AG04449 (cell line): ENCODE data around the gene PDE2A.

ENCODE experiments used
- CTCF ChIA-PET: fragments of 350-600 bp; formaldehyde crosslinking; extraction: SDS; loops from one replicate; lab custom pipeline; 2021; ENCODE audit warnings: antibody characterized with exemption; lab: Yijun Ruan, JAX
- POLR2A ChIA-PET: fragments of 400-600, 350-600 bp; formaldehyde crosslinking; extraction: SDS; loops from one replicate; lab custom pipeline; 2020; ENCODE audit warnings: antibody characterized with exemption, inconsistent platforms; lab: Yijun Ruan, JAX
- DNase-seq: peaks from one replicate; pipeline ENCODE4 v3.0.0-alpha.2; 2010; ENCODE audit warnings: low read depth, low spot score
- H3K4me3 ChIP-seq: 2 replicates; pipeline ENCODE4 v1.5.1; 2011; ENCODE audit warnings: low read depth, mild to moderate bottlenecking, control low read depth, low read length
- TF ChIP-seq, protein P1 (sequence below): IDR thresholded peaks from one replicate; pipeline ENCODE4 v1.5.1; 2011; ENCODE audit warnings: mild to moderate bottlenecking, moderate library complexity, low read length, control low read depth, inconsistent platforms; ENCODE audit not compliant: insufficient read depth; ENCODE audit errors: missing control alignments

PDE2A gene

DNA sequence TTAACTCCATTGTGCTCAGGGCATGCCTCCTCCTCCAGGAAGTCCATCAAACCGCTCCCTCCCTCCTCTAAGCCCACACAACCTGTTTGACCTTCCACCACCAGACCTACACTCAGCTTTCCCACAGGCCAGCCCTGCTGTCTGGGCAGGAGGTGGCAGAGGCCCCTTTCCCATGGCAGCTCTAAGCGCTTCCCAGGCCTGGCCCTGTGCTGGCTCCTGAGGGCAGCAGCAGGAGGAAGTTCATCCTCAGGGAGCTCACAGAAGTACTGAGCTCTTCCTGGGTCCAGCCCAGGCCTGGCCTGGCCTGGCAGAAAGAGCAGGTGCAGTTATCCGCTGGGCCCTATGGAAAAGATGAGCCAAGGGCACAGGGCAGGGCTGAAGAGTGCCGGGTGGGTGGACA lies 46.6 kb upstream of the PDE2A start:
- CTCF ChIA-PET, result interaction anchor here (1.2 to 15.0 kb wide), 6 partner anchors 21 to 569 kb away, joined by 3 to 207 read pairs (median 4); partner anchors contain the start of genes ATG16L2 and STARD10
- TF ChIP-seq, protein P1, sequence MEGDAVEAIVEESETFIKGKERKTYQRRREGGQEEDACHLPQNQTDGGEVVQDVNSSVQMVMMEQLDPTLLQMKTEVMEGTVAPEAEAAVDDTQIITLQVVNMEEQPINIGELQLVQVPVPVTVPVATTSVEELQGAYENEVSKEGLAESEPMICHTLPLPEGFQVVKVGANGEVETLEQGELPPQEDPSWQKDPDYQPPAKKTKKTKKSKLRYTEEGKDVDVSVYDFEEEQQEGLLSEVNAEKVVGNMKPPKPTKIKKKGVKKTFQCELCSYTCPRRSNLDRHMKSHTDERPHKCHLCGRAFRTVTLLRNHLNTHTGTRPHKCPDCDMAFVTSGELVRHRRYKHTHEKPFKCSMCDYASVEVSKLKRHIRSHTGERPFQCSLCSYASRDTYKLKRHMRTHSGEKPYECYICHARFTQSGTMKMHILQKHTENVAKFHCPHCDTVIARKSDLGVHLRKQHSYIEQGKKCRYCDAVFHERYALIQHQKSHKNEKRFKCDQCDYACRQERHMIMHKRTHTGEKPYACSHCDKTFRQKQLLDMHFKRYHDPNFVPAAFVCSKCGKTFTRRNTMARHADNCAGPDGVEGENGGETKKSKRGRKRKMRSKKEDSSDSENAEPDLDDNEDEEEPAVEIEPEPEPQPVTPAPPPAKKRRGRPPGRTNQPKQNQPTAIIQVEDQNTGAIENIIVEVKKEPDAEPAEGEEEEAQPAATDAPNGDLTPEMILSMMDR, result no peak
- POLR2A ChIA-PET, result interaction anchor here (1.0 kb wide), 1 partner anchor 99 kb away, joined by 3 read pairs; no protein-coding TSS in a partner anchor
- peak overlapping the region; percentile 77 for H3K4me3 ChIP-seq
- DNase-seq, result no peak

DNA sequence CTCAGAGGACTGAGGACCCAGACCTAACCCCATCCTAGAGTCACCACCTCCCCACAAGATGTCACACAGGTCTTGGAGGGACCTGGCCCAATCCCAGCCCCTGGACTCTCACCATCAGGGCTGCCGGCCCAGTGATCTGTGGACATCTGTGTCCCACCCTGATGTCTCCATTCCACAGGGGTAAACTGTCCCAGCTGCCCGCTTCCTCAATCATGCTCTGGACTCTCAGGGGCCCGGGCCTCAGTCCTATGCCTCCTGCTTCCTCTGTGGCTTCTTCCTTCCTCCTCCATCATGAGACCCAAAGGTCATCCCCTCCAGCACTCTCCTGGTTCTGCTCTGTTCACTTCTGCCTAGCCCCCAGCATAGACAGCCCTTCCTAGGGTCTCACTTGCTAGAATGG lies 45.8 kb upstream of the PDE2A start:
- POLR2A ChIA-PET, result interaction anchor here (0.7 to 1.0 kb wide), 2 partner anchors 94 to 99 kb away, joined by 3 read pairs; partner anchors contain the start of gene ATG16L2
- peak overlapping the region; percentile 77 for H3K4me3 ChIP-seq
- no peak for DNase-seq
- TF ChIP-seq, protein P1, result no peak
- CTCF ChIA-PET, result interaction anchor here (1.0 to 15.0 kb wide), 8 partner anchors 14 to 570 kb away, joined by 3 to 207 read pairs (median 4); partner anchors contain the start of genes ATG16L2 and STARD10

DNA sequence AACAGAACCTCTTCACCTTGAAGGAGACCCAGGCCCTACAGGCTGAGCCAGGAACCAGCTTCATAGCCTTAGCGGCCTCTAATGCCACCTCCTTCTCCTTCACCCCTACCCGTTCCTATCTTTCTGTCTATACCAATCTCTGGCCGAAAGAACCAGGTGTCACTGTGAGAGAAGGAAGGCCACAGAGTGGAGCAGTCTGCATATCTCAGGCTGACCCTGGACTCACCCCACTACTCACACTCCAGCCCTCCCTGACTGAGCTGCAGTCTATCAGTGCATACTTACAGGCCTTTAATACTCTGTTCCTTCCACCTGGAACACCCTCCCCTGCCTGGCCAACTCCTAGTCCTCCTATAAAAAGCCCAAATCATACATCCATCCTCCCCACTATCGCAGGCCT lies 45.3 kb upstream of the PDE2A start:
- peak overlapping the region; percentile 8; the same call in 1 of the 2 replicates for H3K4me3 ChIP-seq
- POLR2A ChIA-PET, result interaction anchor here (0.7 kb wide), 1 partner anchor 95 kb away, joined by 3 read pairs; the partner anchor contains the start of gene ATG16L2
- no peak for DNase-seq
- CTCF ChIA-PET, result interaction anchor here (1.0 to 15.0 kb wide), 4 partner anchors 15 to 112 kb away, joined by 3 to 207 read pairs (median 8); partner anchors contain the start of gene STARD10
- TF ChIP-seq, protein P1, result no peak

DNA sequence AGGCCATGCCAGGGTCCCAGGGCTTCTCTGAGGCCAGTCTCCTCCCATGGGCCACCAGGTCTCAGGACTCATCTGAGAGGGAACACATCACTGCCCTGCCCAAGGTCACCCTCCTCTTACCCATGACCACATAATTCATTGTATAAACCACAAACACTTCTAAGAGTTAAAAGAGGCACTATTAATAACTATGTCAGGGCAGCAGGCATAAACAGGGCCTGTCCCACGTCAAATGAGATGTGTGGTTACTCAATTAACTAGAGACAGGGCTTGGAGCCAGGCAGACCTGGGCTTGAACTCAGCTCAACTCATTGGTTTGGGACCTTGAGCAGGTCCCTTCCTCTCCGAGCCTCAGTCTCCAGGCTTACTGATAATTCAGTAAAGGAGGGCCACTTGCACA lies 44.9 kb upstream of the PDE2A start:
- TF ChIP-seq, protein P1, result no peak
- ChIA-PET POLR2A (interaction anchor here (0.7 kb wide), 1 partner anchor 95 kb away, joined by 3 read pairs; the partner anchor contains the start of gene ATG16L2), CTCF (interaction anchor here (1.0 to 15.0 kb wide), 4 partner anchors 15 to 112 kb away, joined by 3 to 207 read pairs (median 8); partner anchors contain the start of gene STARD10)
- no peak for DNase-seq
- no peak overlapping the region for H3K4me3 ChIP-seq

DNA sequence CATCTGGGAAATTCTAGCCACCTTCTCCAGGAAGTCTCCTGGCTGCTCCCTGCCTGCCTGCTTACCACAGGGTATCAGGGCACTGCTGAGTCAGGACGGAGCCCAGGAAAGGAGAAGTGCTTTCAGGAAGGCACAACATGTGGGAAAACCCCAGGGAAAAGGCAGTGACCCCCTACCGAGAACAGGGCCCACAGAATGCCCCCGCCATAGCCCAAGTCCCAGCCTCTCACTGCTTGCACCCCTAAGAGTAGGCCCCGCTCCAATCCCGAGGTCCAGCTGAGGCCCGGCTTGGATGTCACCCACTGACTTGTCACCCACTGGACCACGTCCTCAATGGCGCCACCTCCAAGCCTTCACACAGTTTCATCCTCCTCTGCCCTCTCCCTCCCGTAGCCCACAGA lies 43.9 kb upstream of the PDE2A start:
- ChIA-PET CTCF (interaction anchor here (0.6 to 2.4 kb wide), 4 partner anchors 23 to 114 kb away, joined by 3 to 10 read pairs (median 6); partner anchors contain the start of gene STARD10), POLR2A (interaction anchor here (0.6 kb wide), 1 partner anchor 15 kb away, joined by 3 read pairs; no protein-coding TSS in a partner anchor)
- H3K4me3 ChIP-seq, result no peak overlapping the region
- TF ChIP-seq, protein P1, result no peak
- DNase-seq, result no peak

DNA sequence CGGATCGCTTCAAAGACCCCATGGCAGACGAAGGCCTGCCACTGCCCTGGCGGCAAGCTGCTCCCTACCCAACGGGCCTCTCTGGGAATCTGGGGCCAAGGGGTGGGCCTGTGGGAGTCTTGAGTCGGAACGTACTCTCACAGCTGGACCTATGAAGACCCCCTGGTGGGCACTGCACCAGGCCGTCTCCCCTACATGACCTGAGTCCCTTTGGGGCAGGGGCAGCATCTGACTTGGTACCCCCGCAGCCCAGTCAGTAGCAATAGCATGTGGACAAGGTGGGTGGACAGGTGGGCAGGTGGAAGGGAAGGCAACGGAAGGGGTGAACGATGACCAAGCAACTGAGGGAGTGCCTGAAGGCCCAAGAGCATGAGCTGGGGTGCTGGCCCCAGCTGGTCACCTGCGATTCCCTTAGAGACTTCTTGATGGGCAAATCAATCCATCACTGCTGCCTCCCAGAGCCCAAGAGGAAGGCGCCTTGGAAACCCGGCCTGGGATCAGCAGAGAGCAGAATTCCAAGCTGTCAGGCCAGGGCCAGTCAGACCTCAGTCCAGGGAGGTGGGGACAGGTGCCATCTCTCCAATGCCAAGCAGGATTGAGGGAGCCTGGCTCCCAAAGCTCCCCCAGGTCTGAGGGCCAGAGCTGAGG lies 42.7 kb upstream of the PDE2A start:
- no peak overlapping the region for H3K4me3 ChIP-seq
- TF ChIP-seq, protein P1, result no peak
- POLR2A ChIA-PET, result no interaction called here
- no peak for DNase-seq
- CTCF ChIA-PET, result interaction anchor here (1.0 to 2.4 kb wide), 5 partner anchors 8 to 96 kb away, joined by 5 to 13 read pairs (median 5); partner anchors contain the start of gene STARD10
